Right cardiac atrium (tissue), 5 donors: Measurements from ENCODE around the gene RPL15. TPM values are rescaled to one million over a fixed set of nuclear protein-coding genes. Genes with fewer than 3 reads are reported as not detected.
"Not testable (repeated sequence)": the region's sequence is repeated elsewhere in the genome, so short reads cannot be mapped to it uniquely, and the experiment has no call there.

Experiments used
- ATAC-seq, 2 donors: fragments of 200-7000 bp; cut with Tn5 transposase; one replicate each; pipeline versions ENCODE4 v1.8.0 to v1.9.1; 2020; ENCODE audit warnings: moderate library complexity in 2 of 2, mild to moderate bottlenecking in 1 of 2
- DNase-seq, 3 donors: peaks; one replicate each; pipeline ENCODE4 v3.0.0-alpha.2; 2020
- H3K27ac ChIP-seq: one replicate; pipeline ENCODE4 v1.5.1; 2013; ENCODE audit warnings: mild to moderate bottlenecking, low read length, control low read depth, moderate library complexity
- H3K27me3 ChIP-seq: one replicate; pipeline ENCODE4 v1.6.1; 2013; ENCODE audit not compliant: control insufficient read depth, insufficient read depth
- H3K4me1 ChIP-seq: one replicate; pipeline ENCODE4 v1.6.1; 2013; ENCODE audit warnings: low read length; ENCODE audit not compliant: control insufficient read depth, insufficient read depth
- H3K4me3 ChIP-seq: one replicate; pipeline ENCODE4 v1.5.1; 2013; ENCODE audit warnings: low read length, control low read depth
- H3K9me3 ChIP-seq: one replicate; pipeline ENCODE4 v1.6.1; 2013; ENCODE audit warnings: low read length; ENCODE audit not compliant: control insufficient read depth
- WGBS: extraction: QIAGEN DNeasy Blood & Tissue Kit; methylation state at CpG from one replicate; pipeline ENCODE4 v1.1.7; 2013; 5-methylcytosine and 5-hydroxymethylcytosine counted together
- intact Hi-C, 4 donors: fragments of 100-400 bp; cut with DNase I; formaldehyde crosslinking; loops; one replicate each; pipeline versions ENCODE4 v1.11.0 to v1.14.0; 2022 to 2023
- long read RNA-seq, 4 donors: library from polyadenylated mRNA; unstranded; transcript quantifications; one replicate each; pipeline ENCODE4 v2.0.0, GENCODE V29; 2020 to 2021
- polyA plus RNA-seq: library from polyadenylated mRNA; stranded (reverse); fragments of 200-250 nt; gene quantifications from one replicate; pipeline ENCODE4 v1.2.3, GENCODE V29; 2013
- total RNA-seq, 4 donors: library from RNA; stranded (reverse); fragmentation: NEBNext Ultra II Directional; extraction: Animal tissue kit (Norgen Biotek cat#: 25700); gene quantifications; one replicate each; pipeline ENCODE4 v1.2.1, GENCODE V29; 2021
- donor health status: healthy with polysubstance abuse.
- donor health status: DM: no; HTN: yes; CAD: no.
- donor health status: DM: no; HTN: no; CAD: no.
- donor health status: DM: no; HTN: yes; CAD: no; lungs with severe emphysema.
- donor health status: DM: yes; HTN: yes; CAD: no.

Gene RPL15
- total RNA-seq (1,000 to 10,000 TPM; 1,027 to 1,202 (median 1,105) TPM), polyA plus RNA-seq (1,547 TPM)
- long read RNA-seq, donor 1, transcript RPL15-202 (3 exons, 820 nt): minor isoform, 22 of 644 reads
- long read RNA-seq, donor 1, transcript RPL15-201 (4 exons, 2,730 nt): major isoform, 546 of 644 reads
- long read RNA-seq, donor 1, transcript RPL15-208 (4 exons, 1,063 nt): minor isoform, 57 of 644 reads
- long read RNA-seq, donor 1, partial matches to known transcripts: 0 of 644 reads
- long read RNA-seq, donor 1, other reads (novel, unspliced or antisense): 12 of 644 reads
- long read RNA-seq, donor 2, transcript RPL15-201 (4 exons, 2,730 nt): major isoform, 375 of 453 reads
- long read RNA-seq, donor 2, transcript RPL15-208 (4 exons, 1,063 nt): minor isoform, 22 of 453 reads
- long read RNA-seq, donor 2, transcript RPL15-202 (3 exons, 820 nt): minor isoform, 12 of 453 reads
- long read RNA-seq, donor 2, partial matches to known transcripts: 0 of 453 reads
- long read RNA-seq, donor 2, other reads (novel, unspliced or antisense): 38 of 453 reads
- long read RNA-seq, donor 3, transcript RPL15-212 (2 exons, 1,785 nt): minor isoform, 8 of 1,810 reads
- long read RNA-seq, donor 3, transcript RPL15-201 (4 exons, 2,730 nt): major isoform, 1,542 of 1,810 reads
- long read RNA-seq, donor 3, transcript RPL15-208 (4 exons, 1,063 nt): minor isoform, 90 of 1,810 reads
- long read RNA-seq, donor 3, transcript RPL15-202 (3 exons, 820 nt): minor isoform, 131 of 1,810 reads
- long read RNA-seq, donor 3, partial matches to known transcripts: 20 of 1,810 reads
- long read RNA-seq, donor 3, other reads (novel, unspliced or antisense): 11 of 1,810 reads
- long read RNA-seq, donor 4, transcript RPL15-201 (4 exons, 2,730 nt): major isoform, 440 of 519 reads
- long read RNA-seq, donor 4, transcript RPL15-208 (4 exons, 1,063 nt): minor isoform, 29 of 519 reads
- long read RNA-seq, donor 4, transcript RPL15-202 (3 exons, 820 nt): minor isoform, 17 of 519 reads
- long read RNA-seq, donor 4, partial matches to known transcripts: 0 of 519 reads
- long read RNA-seq, donor 4, other reads (novel, unspliced or antisense): 25 of 519 reads

GRCh38 chr3:23916886-23917678, at the start of gene RPL15, which contains the start of gene NKIRAS1:
Gene RPL15 (plus strand): TSS chr3:23917132. CDS start chr3:23917860, 728 bp downstream.
Gene NKIRAS1 (minus strand): TSS chr3:23916990. CDS start chr3:23910904, 6,086 bp downstream.
- no peaks in the 10 kb centered on the region for H3K9me3 ChIP-seq
- peak; percentile 98 to 99 (median 98) for DNase-seq
- under 1% methylated on average over 64 of the region's 64 CpGs for WGBS
- no peaks in the 10 kb centered on the region for H3K27me3 ChIP-seq
- H3K27ac ChIP-seq: peak within 1 kb of the TSS; percentile 88
- ATAC-seq: peak; percentile 98 to 99
- no peaks in the 10 kb centered on the region for H3K4me1 ChIP-seq
- H3K4me3 ChIP-seq: peak within 1 kb of the TSS; percentile 72
- intact Hi-C loops: no loop called here

GRCh38 chr3:23867400-23867799, 49.5 kb upstream of the RPL15 start:
- peaks cover 13% of the 10 kb centered on the region for H3K4me1 ChIP-seq
- ATAC-seq: no peak
- no peak overlapping the region for H3K27ac ChIP-seq
- intact Hi-C loops: no loop called here
- H3K4me3 ChIP-seq: no peak overlapping the region
- 80% methylated on average over 1 of the region's 1 CpG for WGBS
- no peak for DNase-seq
- H3K9me3 ChIP-seq: no peaks in the 10 kb centered on the region
- H3K27me3 ChIP-seq: no peaks in the 10 kb centered on the region

- Histone ChIP-seq H3K27me3 (no peaks in the 10 kb centered on the region), H3K9me3 (no peaks in the 10 kb centered on the region), H3K4me3 (no peak overlapping the region), H3K4me1 (peaks cover 13% of the 10 kb centered on the region), H3K27ac (no peak overlapping the region)
- ATAC-seq (no peak), DNase-seq (no peak)
- WGBS: 74% methylated on average over 1 of the region's 1 CpG
- intact Hi-C loops: no loop called here
These were observed 49.1 kb upstream of the RPL15 start for GRCh38 chr3:23867838-23868237.

- ATAC-seq (peak; percentile 75 to 90), DNase-seq (no peak)
- Histone ChIP-seq H3K4me3 (no peak overlapping the region), H3K4me1 (peaks cover 11% of the 10 kb centered on the region), H3K27ac (no peak overlapping the region), H3K9me3 (no peaks in the 10 kb centered on the region), H3K27me3 (no peaks in the 10 kb centered on the region)
- intact Hi-C loops: no loop called here
- WGBS: 67% methylated on average over 4 of the region's 4 CpGs
These were observed 46.8 kb upstream of the RPL15 start for GRCh38 chr3:23869977-23870662.

- H3K27ac ChIP-seq, H3K9me3 ChIP-seq, DNase-seq, intact Hi-C loops, H3K27me3 ChIP-seq, H3K4me3 ChIP-seq, ATAC-seq: not testable (repeated sequence)
- 65% methylated on average over 1 of the region's 5 CpGs for WGBS
- peaks cover 10% of the 10 kb centered on the region for H3K4me1 ChIP-seq
These were observed 46.3 kb upstream of the RPL15 start for GRCh38 chr3:23870663-23871043.

GRCh38 chr3:23871361-23871760, 45.6 kb upstream of the RPL15 start:
- H3K9me3 ChIP-seq, H3K27me3 ChIP-seq, H3K4me1 ChIP-seq, intact Hi-C loops, DNase-seq, H3K4me3 ChIP-seq, H3K27ac ChIP-seq, ATAC-seq: not testable (repeated sequence)
- 94% methylated on average over 33 of the region's 34 CpGs for WGBS

- ATAC-seq: no peak
- Histone ChIP-seq H3K27me3 (no peaks in the 10 kb centered on the region), H3K4me3 (no peak overlapping the region), H3K9me3 (no peaks in the 10 kb centered on the region), H3K4me1 (peaks cover 5% of the 10 kb centered on the region), H3K27ac (no peak overlapping the region)
- WGBS: 97% methylated on average over 3 of the region's 3 CpGs
- no peak for DNase-seq
- intact Hi-C loops: no loop called here
These were observed 44.6 kb upstream of the RPL15 start for GRCh38 chr3:23872330-23872729.

GRCh38 chr3:23873941-23874340, 43.0 kb upstream of the RPL15 start:
- H3K27me3 ChIP-seq: no peaks in the 10 kb centered on the region
- no peak overlapping the region for H3K4me3 ChIP-seq
- ATAC-seq (peak in 1 of 2 donors; percentile 20), DNase-seq (no peak)
- peaks cover 5% of the 10 kb centered on the region for H3K4me1 ChIP-seq
- no peak overlapping the region for H3K27ac ChIP-seq
- no peaks in the 10 kb centered on the region for H3K9me3 ChIP-seq
- intact Hi-C loops: no loop called here
- 49% methylated on average over 2 of the region's 2 CpGs for WGBS

GRCh38 chr3:23874359-23875112, 42.4 kb upstream of the RPL15 start:
- no peak overlapping the region for H3K27ac ChIP-seq
- intact Hi-C loops: no loop called here

More at GRCh38 chr3:23874359-23875112, 42.4 kb upstream of the RPL15 start:
- 72% methylated on average over 6 of the region's 6 CpGs for WGBS
- Histone ChIP-seq H3K4me3 (no peak overlapping the region), H3K27me3 (no peaks in the 10 kb centered on the region), H3K9me3 (no peaks in the 10 kb centered on the region), H3K4me1 (peaks cover 5% of the 10 kb centered on the region)
- DNase-seq (no peak), ATAC-seq (no peak)
